ENCODE results near the gene LMOD2. TPM values are rescaled to one million over a fixed set of nuclear protein-coding genes. Genes with fewer than 3 reads are reported as not detected.
A peak's percentile ranks its signal among the peaks of the same experiment; 100 is the strongest.

Gene LMOD2
- total RNA-seq, 1 experiment from 2014 or later = not detected

GRCh38 chr7:123666492-123666891, 10.8 kb downstream of the LMOD2 start:
- Histone ChIP-seq H3K9ac (ENCODE audit: low read length) (no peak overlapping the region), H3K27me3 (ENCODE audit: low read length) (no peaks in the 10 kb centered on the region), H2AFZ (ENCODE audit: low read length) (no peak overlapping the region), H4K20me1 (ENCODE audit: low read length) (no peaks in the 10 kb centered on the region), H3K9me3 (ENCODE audit: low read length) (no peaks in the 10 kb centered on the region), H3K9me2 (replicated peaks; ENCODE audit: low read length) (no peaks in the 10 kb centered on the region), H3K4me1 (ENCODE audit: insufficient read depth, low read length) (peaks cover 9% of the 10 kb centered on the region), H3K27ac (ENCODE audit: low read length) (no peak overlapping the region), H3K4me3 (ENCODE audit: low read length) (no peak overlapping the region), H3K36me3 (ENCODE audit: low read depth, low read length) (no peaks in the 10 kb centered on the region), H3K79me2 (ENCODE audit: low read length) (no peaks in the 10 kb centered on the region), H3F3A (ENCODE audit: low read length, unreplicated experiment) (no peaks in the 10 kb centered on the region), H3K4me2 (ENCODE audit: low read length) (no peak overlapping the region)
- no peak for TF ChIP-seq CTCF (conservative IDR thresholded peaks at IDR 0.05; ENCODE audit: low read depth, low read length)
- TF ChIP-seq EZH2 (IDR thresholded peaks at IDR 0.05; ENCODE audit: low read length, unreplicated experiment) = no peak
- TF ChIP-seq EZH2phosphoT487 (IDR thresholded peaks at IDR 0.05; ENCODE audit: borderline replicate concordance, low read length) = no peak
- intact Hi-C loops (cut with micrococcal nuclease) = no loop called here
- BruUV-seq (replicated peaks) = no TSS peak
- ChIA-PET POLR2A (ENCODE audit: unreplicated experiment) (interaction anchor here (0.6 kb wide), 1 partner anchor 82 kb away, joined by 3 read pairs; no protein-coding TSS in a partner anchor), CTCF (interaction anchor here (0.7 kb wide), 1 partner anchor 16 kb away, joined by 3 read pairs; no protein-coding TSS in a partner anchor)
- DNase-seq (no peak), ATAC-seq (peak; percentile 21; the same call in 1 of the 2 replicates)

GRCh38 chr7:123669485-123669884, 13.8 kb downstream of the LMOD2 start:
- DNase-seq = no peak
- H3K36me3 ChIP-seq (ENCODE audit: low read depth, low read length) = no peaks in the 10 kb centered on the region
- no peak overlapping the region for H3K9ac ChIP-seq (ENCODE audit: low read length)
- no peak overlapping the region for H3K27ac ChIP-seq (ENCODE audit: low read length)
- no peaks in the 10 kb centered on the region for H3K9me3 ChIP-seq (ENCODE audit: low read length)
- ATAC-seq = no peak
- ChIA-PET CTCF (interaction anchor here (0.6 kb wide), 1 partner anchor 91 kb away, joined by 3 read pairs; no protein-coding TSS in a partner anchor), POLR2A (ENCODE audit: unreplicated experiment) (interaction anchor here (1.0 kb wide), 1 partner anchor 112 kb away, joined by 6 read pairs; no protein-coding TSS in a partner anchor)
- BruUV-seq (replicated peaks) = no TSS peak
- H3K4me1 ChIP-seq (ENCODE audit: insufficient read depth, low read length) = peaks cover 9% of the 10 kb centered on the region
- TF ChIP-seq CTCF (conservative IDR thresholded peaks at IDR 0.05; ENCODE audit: low read depth, low read length) (no peak), EZH2 (IDR thresholded peaks at IDR 0.05; ENCODE audit: low read length, unreplicated experiment) (no peak), EZH2phosphoT487 (IDR thresholded peaks at IDR 0.05; ENCODE audit: borderline replicate concordance, low read length) (no peak)
- no peak overlapping the region for H2AFZ ChIP-seq (ENCODE audit: low read length)
- no peaks in the 10 kb centered on the region for H3K27me3 ChIP-seq (ENCODE audit: low read length)
- no peaks in the 10 kb centered on the region for H3K9me2 ChIP-seq (replicated peaks; ENCODE audit: low read length)
- intact Hi-C loops (cut with micrococcal nuclease) = no loop called here
- no peaks in the 10 kb centered on the region for H3K79me2 ChIP-seq (ENCODE audit: low read length)
- no peak overlapping the region for H3K4me2 ChIP-seq (ENCODE audit: low read length)
- no peak overlapping the region for H3K4me3 ChIP-seq (ENCODE audit: low read length)
- H4K20me1 ChIP-seq (ENCODE audit: low read length) = no peaks in the 10 kb centered on the region
- H3F3A ChIP-seq (ENCODE audit: low read length, unreplicated experiment) = no peaks in the 10 kb centered on the region

- H4K20me1 ChIP-seq (ENCODE audit: low read length) = no peaks in the 10 kb centered on the region
- no peak overlapping the region for H3K4me3 ChIP-seq (ENCODE audit: low read length)
- H3K79me2 ChIP-seq (ENCODE audit: low read length) = no peaks in the 10 kb centered on the region
- no peaks in the 10 kb centered on the region for H3K9me3 ChIP-seq (ENCODE audit: low read length)
- BruUV-seq (replicated peaks) = no TSS peak
- ChIA-PET POLR2A (ENCODE audit: unreplicated experiment) (no interaction called here), CTCF (no interaction called here)
- H3K27ac ChIP-seq (ENCODE audit: low read length) = no peak overlapping the region
- H2AFZ ChIP-seq (ENCODE audit: low read length) = no peak overlapping the region
- TF ChIP-seq CTCF (conservative IDR thresholded peaks at IDR 0.05; ENCODE audit: low read depth, low read length) = no peak
- no peak for TF ChIP-seq EZH2 (IDR thresholded peaks at IDR 0.05; ENCODE audit: low read length, unreplicated experiment)
- no peak for TF ChIP-seq EZH2phosphoT487 (IDR thresholded peaks at IDR 0.05; ENCODE audit: borderline replicate concordance, low read length)
- no peaks in the 10 kb centered on the region for H3K36me3 ChIP-seq (ENCODE audit: low read depth, low read length)
- H3K27me3 ChIP-seq (ENCODE audit: low read length) = no peaks in the 10 kb centered on the region
- no peak overlapping the region for H3K9ac ChIP-seq (ENCODE audit: low read length)
- no peak overlapping the region for H3K4me2 ChIP-seq (ENCODE audit: low read length)
- ATAC-seq (no peak), DNase-seq (no peak)
- intact Hi-C loops (cut with micrococcal nuclease) = no loop called here
- H3K4me1 ChIP-seq (ENCODE audit: insufficient read depth, low read length) = no peaks in the 10 kb centered on the region
- H3F3A ChIP-seq (ENCODE audit: low read length, unreplicated experiment) = no peaks in the 10 kb centered on the region
- H3K9me2 ChIP-seq (replicated peaks; ENCODE audit: low read length) = no peaks in the 10 kb centered on the region
Observed at GRCh38 chr7:123673137-123673732, 17.6 kb downstream of the LMOD2 start.
